GDM1 (cell line): Measurements from ENCODE around the gene SGSH.

Source experiments
- DNase-seq: peaks from one replicate; lab custom pipeline; 2025; lab: John Stamatoyannopoulos, UW

Gene SGSH

DNA sequence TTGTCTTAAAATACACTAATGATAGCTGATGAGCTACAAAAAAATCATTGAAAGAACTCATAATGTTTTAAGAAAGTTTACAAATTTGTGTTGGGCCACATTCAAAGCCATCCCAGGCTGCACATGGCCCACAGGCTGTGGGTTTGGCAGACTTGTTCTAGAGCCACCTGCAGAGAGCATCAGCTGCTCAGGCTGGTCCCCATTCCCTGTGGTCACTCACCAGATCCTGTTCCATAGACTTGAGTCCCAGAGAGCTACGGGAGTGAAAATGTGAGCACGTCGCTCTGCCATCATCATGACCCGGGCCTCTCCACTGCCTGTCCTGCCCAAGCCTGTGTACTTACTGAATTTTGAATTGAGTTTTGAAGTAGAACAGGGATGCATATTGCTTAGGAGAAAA is 7.0 kb upstream of the SGSH start:
- DNase-seq = no peak

DNA sequence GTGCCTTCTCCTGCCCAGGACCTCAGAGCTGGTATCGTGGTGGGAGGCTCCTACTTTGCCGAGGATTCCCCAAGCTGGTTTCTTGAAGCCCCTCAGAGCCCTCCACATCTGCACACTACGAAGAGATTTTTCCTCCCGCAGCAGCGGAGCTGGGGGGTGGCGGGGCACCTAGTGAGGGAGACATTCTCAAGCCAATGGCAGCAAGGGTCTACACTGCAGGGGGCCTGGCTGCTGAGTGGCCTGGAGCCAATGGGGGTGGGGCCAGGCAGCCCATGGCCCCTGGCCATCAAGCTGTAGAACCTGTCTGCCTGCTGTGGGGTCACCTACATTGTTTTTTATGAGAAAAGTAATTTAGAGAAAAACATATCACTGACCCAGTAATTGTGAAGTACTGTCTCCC is 5.1 kb upstream of the SGSH start:
- no peak for DNase-seq

DNA sequence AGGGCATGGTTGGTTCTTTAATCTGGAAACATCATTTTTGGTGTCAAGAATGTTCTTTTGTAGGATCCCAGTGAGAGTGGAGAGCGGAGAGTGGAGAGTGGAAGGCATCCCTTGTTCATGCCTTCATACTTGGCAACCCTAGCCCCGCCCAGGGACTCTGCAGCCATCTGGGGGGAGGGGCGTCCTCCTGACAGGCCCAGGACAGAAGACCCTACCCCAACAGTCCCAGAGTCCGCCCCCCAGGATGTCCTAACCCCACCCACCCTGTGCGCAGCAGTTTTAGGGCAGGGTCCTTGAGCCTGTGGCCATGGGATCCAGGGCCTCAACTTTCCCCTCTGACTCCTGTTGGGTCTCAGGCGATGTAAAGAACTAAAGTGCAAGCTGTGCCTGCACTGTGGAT is 4.5 kb upstream of the SGSH start:
- no peak for DNase-seq

DNA sequence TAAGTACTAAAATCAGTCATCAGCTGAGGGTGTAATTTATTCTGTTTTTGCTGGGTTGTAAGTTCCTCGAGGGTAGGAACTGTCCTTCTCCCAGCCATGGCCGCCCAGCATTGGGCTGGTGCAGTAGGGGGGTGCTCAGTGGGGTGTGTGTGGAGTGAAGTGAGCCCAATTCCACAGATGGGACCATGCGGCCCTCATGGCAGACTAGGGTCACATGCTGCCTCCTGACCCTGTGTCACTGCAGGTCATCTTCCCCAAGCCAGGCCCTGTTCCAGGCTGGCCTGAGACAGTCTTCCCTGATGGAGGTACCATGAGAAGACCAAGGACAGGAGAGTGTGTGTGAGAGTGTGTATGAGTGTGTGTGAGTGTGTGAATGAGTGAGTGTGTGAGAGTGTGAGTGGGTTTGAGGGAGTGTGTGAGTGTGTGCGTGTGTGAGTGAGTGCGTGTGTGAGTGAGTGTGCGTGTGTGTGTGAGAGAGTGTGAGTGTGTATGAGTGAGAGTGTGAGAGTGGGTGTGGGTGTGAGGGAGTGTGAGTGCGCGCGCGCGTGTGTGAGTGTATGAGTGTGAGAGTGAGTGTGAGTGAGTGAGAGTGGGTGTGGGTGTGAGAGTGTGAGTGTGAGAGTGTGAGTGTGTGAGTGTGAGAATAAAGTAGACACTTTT is 3.8 kb upstream of the SGSH start:
- no peak for DNase-seq

DNA sequence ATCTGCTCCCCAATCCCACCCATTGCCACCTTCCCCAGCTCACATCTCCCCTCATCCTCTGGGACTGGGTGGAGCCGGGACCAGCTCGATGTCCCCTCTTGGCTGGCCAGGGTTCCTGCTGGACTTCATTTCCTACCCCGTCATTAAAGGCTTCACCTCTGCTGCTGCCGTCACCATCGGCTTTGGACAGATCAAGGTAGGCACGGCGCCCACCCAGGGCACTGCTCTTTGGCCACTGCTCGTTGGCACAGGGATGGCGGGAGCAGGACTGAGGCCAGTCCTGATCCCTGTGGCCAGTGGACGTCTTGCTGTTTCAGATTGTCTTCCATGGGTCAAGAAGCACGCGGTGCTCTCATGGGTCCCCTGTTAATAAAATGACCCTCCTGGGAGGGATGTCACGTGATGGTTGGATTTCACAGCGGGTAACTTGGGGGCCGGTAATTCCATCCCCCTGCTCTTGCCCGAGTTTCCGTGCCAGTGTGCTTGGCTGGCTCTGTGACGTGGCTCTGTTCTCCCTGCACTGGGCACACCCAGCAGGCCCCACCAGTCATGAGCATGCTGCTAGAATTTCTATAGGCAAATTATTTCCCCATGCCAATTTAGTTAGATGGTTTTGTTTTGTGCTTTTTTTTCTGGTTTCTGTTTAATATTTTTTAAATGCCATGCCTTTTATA is 3.1 kb upstream of the SGSH start:
- no peak for DNase-seq

DNA sequence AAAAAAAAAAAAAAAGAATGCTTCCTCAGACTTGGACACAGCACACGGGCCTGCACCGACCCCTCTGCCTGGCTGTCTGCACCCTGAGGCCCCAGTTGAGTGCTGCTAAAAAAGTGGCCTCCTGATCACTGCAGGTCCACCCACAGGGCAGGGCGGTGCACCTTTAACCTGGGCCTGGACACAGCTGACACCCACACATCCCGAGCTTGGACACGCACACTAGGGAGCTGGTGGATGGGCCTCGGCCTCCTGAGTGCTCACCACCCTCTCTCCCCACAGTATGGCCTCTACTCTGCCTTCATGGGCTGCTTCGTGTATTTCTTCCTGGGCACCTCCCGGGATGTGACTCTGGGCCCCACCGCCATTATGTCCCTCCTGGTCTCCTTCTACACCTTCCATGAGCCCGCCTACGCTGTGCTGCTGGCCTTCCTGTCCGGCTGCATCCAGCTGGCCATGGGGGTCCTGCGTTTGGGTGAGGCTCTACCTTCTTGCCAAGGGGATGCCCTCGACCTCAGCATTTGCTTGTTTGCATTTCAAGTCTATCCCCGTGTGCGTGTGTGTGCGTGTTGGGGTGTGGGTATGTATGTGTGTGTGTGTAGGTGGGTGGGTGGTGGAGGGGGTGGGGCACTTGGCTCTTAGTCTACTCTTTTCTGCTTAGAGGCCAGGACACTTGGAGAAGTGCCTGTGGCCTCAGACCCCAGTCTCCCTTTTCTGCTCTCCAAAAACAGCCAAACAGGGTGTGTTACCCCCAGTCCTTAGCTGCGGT is 2.4 kb upstream of the SGSH start:
- DNase-seq = no peak

DNA sequence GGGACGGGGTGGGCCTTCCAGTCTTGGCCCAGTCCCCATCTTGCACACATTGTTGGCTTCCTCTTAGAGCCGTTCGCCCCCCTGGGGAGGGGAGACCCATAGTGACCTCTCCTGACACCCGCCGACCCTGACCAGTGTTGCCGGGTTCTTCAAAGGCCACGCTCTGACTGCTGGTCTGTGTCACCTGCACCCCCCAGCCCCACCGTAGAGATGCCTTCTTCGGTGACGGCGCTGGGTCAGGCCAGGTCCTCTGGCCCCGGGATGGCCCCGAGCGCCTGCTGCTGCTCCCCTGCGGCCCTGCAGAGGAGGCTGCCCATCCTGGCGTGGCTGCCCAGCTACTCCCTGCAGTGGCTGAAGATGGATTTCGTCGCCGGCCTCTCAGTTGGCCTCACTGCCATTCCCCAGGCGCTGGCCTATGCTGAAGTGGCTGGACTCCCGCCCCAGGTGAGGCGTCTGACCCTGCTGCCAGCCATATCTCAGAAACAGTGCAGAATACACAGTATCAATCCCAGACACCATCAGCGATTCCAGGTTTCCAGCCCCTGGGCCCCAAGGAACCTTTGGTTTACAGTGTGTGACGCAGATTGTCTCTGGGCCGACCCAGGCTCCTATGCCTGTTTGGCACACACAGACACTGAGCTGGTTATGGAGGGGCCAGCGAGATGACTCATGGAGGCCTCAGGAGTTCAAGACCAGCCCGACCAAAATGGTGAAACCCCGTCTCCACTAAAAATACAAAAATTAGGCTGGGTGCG is 1.4 kb upstream of the SGSH start:
- no peak for DNase-seq

DNA sequence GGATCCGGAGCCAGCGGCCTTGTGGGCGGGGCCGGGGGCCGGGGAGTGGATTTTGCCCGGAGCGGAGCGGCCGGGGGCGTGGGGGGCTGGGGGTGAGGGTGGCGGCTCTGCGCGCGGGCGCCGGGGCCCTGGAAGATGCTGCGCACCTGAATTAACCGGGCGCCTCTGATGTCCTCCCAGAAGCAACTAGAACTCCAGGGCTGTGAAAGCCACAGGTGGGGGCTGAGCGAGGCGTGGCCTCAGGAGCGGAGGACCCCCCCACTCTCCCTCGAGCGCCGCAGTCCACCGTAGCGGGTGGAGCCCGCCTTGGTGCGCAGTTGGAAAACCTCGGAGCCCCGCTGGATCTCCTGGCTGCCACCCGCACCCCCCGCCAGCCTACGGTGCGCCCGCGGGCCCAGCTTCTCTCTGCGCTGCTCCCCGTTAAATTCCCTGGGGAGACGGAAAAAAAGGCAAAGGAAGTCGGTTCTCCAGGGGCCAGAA is 643 bp upstream of the SGSH start:
- DNase-seq = no peak

DNA sequence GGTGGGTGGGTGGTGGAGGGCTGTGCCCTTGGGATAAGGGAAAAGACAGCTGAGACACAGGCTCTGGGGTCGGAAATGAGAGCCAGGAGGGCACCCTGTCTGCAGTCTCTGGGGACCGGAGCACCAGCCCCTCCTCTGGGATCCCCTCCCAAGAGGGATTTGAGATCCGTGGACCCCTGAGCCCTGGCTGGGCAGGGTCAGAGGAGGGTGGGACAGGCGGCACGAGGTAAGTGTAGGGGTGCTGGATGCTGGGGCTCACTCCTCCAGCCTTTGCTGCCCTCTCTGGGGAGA is 425 bp downstream of the SGSH start:
- no peak for DNase-seq

DNA sequence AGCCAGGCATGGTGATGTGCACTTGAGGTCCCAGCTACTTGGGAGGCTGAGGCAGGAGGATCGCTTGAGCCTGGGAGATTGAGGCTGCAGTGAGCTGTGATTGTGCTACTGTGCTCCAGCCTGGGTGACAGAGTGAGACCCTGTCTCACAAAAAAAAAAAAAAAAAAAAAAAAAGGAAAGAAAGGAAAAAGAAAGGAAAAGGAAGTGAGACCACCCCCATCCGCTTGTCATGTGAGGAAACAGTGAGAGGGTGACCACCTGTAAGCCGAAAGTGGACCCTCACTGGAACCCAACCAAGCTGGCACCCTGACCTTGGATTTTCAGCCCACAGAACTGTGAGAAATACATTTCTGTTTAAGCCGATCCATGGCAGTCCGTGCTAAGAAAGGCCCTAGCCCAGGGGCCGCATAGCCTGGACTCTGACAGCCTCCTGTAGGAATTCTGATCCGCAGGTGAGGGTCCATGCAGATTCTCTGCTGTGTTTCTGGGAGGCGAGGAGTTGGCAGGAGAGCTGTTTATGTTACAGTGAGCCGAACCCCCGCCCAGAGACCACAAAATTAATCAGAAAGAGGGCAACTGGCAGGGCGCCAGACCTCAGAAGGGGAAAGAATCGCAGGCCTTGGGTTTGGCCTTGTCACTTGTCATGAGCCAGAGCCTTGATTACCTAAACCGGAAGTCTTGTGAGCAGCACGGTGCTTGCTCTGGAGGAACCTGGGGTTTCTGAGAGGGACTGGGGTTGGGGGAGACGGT is 945 bp downstream of the SGSH start:
- DNase-seq = peak; percentile 74

DNA sequence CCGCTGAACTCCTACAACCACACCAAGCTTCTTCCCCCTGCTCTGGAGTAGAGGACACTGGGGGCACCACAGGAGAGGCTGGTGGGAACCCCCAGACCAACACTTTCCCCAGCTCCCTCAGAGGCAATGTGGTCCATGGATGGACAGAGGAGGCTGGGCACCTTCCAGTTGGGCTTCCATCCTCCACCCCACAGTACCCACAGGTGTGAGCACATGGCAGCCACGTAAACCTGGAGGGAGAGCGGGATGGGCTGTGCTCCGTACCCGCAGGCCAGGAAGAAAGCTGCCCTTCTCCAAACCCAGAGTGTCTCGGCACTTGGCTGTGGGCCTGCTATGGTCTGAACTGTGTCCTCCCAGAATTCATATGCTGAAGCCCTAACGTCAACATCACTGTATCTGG is 1.7 kb downstream of the SGSH start:
- DNase-seq = no peak

DNA sequence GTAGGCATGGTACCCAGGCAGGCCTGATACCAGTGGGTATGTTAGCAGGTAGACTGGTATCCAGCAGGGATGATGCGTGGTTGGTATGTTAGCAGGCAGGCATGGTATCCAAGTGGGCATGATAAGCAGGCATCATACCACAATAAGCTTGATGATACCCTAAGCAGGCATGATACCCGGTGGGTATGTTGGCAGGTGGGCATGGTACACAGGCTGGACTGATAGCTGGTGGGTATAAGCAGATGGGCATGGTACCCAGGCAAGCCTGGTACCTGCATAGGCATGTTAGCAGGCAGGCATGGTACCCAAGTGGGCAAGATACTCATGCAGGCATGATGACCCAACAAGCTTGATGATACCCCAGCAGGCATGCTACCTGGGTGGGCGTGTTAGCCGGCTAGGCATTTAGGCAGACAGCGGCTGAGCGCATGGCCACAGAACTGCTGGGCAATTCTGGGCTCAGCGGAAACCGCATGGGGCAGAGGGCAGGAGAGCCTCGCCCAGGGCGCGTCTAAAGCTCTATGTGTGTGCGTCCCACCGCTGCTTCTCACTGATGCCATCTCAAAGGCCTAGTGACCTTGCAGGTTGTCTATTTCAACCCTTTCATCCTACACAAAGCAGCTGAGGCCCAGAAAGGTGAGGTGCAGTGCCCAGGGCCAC is 2.3 kb downstream of the SGSH start:
- no peak for DNase-seq

DNA sequence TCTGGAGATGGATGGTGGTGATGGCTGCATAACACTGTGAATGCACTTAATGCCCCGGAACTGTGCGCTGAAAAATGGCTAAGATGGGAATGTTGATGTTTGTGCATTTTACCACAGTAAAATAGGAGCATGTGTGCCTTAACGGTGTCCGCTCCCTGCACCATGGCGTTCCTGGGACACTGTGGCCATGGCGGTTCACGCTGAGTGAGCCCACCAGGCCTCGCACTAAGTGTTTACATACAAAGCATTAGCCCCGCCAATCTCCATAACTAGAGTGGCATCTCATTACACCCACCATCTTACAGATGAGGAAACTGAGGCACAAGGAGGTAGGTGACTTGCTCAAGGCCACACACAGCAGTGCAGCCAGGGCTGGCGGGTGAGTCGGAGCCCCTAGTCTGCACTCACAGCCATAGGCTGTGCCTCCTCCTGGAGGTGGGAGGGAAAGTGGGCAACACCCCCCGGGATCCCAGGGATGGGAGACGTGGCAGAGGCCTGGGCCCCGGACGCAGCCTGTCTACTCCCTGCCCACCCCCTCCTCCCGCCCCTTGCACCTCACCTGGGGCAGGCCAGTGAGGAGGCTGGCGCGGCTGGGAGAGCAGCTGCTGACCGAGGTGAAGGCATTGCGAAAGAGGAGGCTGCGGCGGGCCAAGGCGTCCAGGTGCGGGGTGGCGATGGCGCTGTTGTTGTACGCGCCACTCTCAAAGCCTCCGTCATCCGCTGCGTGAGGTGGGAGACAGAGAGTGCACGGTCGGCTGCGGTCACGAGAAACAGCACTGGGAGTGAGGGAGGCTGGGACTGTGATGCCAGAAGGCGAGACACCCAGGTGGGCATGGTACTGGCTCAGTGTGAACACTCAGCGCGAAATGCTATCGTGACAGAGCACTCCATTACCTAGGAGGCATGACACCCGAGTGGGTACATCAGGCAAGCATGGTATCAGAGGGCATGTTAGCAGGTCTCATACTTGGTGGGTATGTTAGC is 3.4 kb downstream of the SGSH start:
- no peak for DNase-seq

DNA sequence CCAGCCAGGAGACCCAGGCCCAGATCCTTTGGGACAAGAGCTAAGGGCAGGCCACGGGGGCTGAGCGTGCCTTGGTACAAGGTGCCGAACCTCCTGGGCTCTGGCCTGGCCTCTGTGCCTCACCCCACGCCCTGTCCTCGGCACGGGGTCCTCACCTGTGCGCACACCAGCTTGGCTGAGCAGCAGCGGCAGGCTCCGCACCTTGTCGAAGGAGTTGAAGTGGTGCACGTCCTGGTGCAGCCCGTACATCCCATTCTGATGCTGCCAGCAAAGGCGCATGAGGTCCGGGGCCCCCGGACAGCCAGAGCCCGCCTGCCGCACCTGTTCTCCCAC is 5.3 kb downstream of the SGSH start:
- DNase-seq = no peak

DNA sequence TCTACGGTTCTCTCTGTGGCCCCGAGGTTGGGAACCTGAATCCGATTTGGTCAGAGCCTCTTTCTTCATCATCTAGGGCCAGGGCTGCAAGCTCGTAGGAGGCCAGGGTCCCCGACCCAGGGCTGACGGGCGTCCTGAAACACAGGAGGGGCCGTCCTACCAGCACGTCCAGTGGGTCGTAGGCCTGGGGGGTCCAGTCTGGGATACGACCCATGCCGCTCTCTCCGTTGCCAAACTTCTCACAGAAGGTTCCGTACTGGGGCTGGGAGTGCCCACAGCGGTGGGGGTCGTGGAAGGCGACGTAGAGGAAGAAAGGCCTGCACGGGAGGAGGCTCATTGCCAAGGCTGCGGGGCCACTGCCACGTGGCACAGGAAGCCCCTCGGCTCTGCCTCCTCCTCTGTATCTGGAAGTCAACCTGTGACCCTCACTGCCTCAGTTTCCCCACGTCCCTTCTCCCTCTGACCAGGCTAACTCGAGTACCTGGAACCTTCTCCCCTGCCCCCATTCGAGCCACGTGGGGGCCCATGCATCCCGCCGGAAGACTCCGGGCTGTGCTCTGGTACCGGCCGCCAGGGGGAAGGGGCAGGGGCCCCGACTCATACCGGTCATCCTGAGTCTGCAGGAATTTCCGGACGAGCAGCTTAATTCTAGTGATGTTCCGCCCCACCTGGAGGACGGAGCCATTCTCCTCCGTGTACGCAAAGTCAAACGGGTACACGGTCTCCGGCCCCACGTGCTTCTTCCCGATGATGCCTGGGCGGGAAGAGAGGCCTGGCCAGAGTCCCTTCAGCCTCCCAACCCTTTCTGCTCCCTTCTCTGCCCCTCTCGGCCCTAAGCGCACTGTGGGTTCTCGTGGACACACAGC is 5.9 kb downstream of the SGSH start:
- DNase-seq = no peak

DNA sequence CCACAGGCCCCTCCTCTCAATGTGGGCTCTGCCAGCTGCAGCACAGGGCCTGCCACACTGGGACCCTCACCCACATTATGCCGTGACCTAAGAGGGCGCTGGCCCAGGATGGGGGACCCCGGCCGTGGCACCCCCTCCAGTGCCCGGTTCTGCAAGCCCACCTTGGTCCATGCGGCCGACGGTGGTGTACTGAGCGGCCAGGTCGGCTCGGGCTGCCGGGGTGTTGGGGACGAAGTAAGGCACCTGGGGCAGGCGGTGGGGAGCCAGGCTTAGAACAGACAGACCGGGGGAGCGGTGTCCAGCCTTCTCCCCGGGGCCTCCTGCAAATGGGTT is 6.5 kb downstream of the SGSH start:
- no peak for DNase-seq

DNA sequence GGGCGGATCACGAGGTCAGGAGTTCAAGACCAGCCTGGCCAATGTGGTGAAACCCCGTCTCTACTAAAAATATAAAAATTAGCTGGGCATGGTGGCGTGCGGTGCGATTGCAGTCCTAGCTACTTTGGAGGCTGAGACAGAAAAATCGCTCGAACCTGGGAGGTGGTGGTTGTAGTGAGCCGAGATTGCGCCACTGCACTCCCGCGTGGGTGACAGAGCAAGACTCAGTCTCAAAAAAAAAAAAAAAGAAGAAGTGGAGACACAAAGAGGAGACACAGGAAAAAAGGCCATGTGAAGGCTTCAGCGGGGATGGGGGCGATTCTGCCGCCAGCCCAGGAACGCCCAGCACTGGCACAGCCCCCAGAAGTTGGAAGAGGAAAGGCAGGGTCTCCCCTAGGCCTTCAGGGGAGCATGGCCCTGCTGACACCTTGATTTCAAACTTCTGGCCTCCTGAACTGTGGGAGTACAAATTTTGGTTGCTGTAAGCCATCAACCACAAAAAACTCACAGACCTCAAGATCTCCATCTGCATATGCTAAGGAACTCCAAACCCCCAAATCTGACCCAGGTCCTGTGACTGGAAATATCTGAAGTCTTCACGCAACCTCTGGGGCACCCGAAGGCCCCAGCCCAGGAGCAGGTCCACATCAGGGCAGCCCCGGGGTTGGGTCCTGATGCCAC is 7.0 kb downstream of the SGSH start:
- no peak for DNase-seq

DNA sequence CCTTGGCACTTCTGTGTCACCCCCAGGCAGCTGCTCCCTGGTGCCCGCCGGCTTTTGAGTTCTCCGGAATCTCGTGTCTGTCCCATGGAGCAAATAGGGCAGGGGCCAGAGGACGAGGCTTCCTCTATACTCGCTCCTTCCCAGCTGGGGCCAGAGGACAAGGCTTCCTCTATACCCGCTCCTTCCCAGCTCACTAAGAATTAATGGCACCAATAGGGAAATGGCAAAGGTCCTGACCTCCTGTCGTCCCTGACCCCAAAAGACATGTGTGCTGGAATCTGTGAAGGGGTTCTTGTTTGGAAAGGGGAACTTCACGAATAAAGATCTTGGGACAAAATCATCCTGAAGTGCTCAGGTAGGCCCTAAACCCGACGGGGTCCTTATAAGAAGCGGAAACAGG is 7.6 kb downstream of the SGSH start:
- no peak for DNase-seq

DNA sequence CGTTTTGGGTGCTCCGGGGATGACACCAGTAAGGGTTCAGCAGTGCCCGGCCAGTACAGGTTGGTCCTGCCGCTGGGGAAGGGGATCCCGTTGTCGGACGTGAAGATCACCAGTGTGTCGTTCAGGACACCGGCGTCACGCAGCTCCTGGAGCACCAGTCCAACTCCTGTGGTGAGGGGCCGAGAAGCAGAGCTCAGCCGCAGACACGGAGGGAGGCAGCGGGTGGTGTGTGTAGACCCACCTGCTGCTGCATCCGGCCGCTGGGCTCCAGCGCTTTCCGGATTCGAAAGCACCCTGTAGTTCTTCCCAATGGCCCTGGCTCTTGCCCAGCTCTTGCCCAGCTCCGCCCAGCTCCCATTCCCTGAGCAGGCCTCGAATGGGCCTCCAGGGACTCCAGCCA is 8.0 kb downstream of the SGSH start:
- DNase-seq = no peak
